GM19438 (cell line): ENCODE results near the gene FAM227B.
"Not testable (repeated sequence)": the region's sequence is repeated elsewhere in the genome, so short reads cannot be mapped to it uniquely, and the experiment has no call there.

Experiments used
- ATAC-seq: cut with Tn5 transposase; IDR thresholded peaks from one replicate; pipeline ENCODE4 v1.9.1; 2021; ENCODE audit warnings: low read depth; ENCODE audit not compliant: unreplicated experiment

Gene FAM227B

DNA sequence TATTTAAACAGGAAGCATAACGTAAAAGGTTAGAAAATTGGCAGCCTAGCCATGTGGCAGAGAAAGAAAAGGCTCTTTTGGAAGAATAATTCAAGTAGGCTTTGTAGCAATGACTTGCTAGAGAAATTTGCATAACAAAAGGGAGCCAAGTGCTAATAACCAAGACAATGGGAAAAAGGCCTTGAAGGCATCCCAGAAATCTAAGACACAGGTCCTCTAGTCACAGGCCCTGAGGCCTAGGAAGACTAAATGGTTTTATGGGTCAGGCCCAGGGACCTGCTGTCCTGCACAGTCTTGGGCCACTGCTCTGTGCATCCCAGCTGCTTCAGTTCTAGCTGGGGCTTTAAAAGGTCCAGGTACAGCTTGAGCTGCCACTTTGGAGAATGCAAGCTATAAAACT is 119.0 kb downstream of the FAM227B start:
- ATAC-seq, result no peak

DNA sequence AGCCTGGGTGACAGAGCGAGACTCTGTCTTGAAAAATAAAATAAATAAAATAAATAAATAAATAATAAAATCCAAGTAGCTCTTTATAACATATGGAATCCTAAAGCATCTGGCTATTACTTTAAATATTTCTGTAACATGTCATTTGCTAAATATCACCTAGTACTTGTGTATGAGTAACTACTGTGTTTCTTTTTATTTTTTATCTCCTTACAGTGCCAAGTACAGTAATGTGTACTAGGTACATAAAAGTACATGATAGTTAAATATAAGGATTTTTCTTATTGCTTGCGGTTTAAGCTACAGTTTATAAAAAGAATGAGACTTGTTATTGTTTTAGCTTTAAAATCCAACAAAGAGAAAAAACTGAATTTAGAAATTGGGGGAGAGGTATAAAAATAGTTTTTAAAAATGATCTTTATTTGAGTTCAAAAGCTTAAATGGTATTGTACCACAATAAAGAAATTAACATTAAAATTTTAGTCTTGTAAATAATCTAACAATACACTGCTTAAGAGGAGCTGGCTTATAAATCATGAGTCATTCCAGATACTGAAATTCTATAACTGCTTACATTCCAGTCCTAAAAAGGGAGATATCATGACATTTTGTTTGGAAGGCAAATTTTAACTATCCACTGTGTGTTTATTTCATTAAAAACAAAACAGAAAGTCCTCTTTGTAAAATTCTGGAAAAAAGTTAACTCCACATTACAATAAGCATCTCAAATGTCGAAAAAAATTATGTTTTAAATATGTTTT is 124.4 kb downstream of the FAM227B start:
- no peak for ATAC-seq

DNA sequence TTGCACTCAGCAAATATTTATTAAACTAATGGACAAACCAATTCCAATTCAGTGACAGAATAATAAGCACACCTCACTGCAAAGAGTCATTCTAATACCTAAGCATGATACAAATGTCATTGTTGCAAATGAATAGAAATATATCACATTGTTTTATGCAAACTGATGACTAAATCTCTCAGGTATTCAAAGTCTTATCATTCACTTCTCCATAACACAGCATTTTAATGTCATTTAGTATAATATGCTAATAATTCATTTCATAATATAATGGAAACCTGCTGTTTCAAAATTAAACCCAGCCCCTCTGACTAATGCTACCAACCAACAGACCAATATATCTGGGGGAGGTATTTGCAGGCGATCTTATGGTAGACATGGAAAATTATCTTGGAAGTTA is 125.8 kb downstream of the FAM227B start:
- ATAC-seq, result no peak

DNA sequence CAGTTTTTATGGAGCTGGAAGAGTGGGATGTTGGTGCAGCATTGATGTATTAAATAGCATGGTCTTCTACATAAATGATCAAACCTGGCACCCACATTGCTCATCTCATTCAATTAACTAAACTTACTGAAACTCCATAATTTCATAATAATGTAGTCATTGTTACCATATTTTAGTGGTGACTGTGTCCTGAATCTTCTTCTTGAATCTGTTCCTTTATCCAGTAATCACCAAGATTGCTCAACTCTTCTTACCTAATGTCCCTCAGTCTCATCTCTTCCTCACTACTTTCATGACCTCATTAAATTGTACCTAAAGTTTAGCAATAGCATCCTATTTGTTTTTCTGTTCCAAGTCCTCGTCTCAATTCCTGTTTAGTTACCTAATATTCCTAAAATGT is 127.8 kb downstream of the FAM227B start:
- ATAC-seq, result no peak

DNA sequence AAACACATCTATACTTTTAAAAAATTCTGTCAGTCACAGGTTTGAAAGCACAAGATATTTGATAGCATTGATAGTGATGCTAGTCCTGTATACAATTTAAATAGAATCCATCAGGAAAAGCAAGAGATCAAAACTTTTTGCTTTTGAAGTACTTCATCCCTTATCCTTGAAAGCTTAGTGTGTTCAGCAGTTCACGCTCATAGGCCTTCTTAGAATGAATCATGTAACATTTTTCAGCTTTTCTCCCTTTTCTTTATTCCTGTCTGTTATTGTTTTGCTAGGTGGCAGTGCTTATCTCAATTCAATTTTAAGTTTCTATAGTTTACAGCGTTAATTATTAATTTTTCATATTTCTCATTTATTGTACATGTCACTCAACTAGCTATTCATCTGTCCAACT is 128.5 kb downstream of the FAM227B start:
- no peak for ATAC-seq

DNA sequence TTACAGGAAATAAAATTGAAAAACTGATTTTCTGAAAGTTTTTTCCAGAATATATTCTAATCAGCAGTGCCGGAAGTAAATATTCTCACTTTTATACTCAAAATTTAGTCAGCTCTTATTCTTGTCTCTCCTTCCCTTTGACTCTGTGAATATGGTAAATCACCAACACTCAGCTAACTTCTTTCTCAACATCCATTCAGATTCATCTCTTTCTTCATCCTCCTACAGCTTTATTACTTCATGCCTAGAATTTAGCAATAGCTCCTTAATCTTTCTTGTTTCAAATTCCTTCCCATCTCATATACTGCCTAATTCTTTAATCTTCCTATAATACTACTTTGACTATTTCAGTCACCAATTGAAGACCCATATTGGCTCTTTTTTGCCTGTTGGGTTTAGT is 129.7 kb downstream of the FAM227B start:
- no peak for ATAC-seq

DNA sequence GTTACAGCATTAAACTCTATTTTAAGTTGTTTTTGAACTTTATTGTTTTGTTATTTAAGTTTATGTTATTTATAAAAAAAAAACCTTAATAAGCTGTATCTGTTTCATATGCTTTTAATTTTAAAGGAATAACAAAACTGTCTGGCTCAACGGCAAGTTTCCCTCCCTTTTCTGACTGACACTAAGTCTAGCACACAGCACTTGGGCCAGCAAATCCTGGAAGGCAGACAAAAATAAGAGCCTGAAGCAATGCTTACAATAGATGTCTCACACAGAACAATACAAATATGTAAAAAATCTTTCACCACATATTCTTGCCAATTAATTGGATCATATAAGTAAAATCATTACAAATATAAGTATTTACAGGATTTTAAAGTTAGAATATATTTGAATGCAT is 135.2 kb downstream of the FAM227B start:
- ATAC-seq, result not testable (repeated sequence)

DNA sequence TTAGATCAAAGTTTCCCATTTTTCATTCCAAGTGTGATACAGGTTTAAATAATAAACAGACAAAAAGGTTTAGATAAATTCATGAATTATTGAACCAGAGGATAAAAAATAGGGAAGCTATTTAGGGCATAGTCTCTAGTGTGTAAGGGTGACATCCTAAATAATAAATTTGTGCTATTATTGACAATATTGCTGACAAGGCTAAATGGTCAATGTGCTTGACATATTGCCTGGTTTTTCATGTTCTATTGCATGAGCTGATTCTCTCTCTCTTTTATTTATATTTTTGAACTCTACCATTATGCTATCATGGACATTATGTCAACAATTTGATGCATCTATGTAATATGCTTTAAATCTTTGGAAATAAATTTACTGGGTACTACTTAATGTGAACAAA is 141.6 kb downstream of the FAM227B start:
- not testable (repeated sequence) for ATAC-seq

DNA sequence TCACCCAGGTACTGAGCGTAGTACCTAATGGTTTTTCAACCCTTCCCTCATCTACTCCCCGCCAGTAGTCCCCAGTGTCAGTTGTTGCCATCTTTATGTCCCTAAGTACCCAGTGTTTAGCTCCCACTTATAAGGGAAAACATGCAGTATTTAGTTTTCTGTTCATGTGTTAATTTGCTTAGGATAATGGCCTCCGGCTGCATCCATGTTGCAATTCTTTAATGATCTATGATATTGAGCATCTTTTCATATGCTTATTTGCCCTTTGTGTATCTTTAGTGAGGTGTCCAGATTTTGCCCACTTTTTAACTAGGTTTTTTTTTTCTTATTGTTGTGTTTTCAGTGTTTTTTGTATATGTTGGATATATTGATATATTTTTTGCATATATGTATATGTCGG is 142.6 kb downstream of the FAM227B start:
- not testable (repeated sequence) for ATAC-seq

DNA sequence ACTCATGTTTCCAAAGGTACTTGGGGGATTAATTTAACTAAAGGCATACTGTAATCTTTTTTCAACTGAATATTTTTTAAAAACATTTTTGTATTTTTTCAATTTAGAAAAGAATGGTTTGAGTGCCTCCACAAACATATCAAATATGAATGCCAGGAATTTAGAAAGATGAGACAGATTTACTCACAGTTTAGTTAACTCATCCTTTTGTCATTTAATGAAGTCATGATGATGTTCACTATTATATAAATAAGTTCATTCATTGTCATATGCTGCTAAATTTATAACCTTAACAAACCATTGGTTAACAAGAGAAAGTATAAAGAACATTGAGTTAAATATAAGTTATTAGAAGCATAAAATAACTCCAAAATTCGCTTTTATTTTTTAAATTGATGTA is 147.6 kb downstream of the FAM227B start:
- no peak for ATAC-seq

DNA sequence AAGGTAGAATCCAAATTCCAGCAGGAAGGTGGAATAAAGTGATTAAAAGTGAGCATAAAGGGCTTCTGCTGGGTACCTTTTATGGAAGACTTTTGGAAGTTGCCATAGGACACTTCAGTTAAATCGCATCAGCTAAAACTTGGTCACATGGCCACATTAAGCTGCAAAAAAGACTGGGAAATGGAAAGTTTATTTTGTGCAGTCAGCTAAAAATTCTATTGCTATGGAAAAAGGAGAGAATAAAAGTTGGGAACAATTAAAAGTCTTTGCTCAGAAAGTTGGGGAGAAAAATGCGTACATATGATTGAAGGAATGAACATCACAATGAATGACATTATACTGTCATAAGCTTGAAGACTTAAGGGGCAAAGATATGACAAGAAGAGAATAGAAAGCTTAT is 148.3 kb downstream of the FAM227B start:
- no peak for ATAC-seq

DNA sequence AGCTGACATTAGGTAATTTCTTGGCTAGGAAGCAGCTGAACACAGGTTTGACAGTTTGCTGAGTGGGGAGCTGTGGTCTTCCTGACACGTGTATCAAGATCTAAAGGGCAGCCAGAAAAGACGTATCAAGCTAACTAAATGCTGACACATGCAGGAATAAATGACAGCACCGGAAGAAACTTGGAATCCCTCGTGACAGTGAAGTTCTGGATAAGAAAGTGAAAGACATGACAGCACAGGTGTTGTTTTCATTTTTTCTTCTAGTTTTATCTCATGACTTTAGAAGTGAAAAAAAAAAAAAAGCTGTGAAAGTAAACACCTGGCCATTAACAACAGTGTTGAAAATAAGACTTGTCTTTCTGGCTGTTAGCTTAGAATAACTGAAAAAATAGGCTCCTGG is 148.9 kb downstream of the FAM227B start:
- ATAC-seq, result no peak

DNA sequence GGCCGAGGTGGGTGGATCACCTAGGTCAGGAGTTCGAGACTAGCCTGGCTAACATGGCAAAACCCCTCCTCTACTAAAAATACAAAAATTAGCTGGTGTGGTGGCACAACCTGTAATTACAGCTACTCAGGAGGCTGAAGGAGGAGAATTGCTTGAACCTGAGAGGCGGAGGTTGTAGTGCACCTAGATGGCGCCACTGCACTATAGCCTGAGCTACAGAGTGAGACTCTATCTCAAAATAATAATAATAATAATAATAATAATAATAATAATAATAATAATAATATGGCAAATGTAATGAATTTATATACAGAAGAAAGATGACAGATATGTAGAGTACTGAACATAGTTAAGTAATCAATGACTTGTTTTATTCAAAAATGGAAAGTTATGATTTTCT is 149.4 kb downstream of the FAM227B start:
- not testable (repeated sequence) for ATAC-seq

DNA sequence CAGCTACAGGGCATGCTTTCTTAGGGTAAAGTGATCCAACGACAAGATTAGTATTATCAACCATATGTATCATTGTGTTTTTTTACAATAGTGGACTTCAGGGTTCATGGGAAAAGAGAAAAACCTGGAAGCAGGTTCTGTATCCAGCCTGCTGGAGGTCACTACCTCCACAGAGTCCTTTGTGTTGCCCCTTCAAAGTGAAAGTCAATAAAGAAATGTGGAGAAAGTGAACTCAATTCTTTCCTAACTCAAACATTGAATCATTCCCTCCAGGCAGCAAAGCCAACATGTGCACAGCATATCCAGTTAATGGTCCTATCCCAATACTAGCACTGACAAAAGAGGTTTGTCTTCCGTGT is 152.2 kb downstream of the FAM227B start:
- no peak for ATAC-seq

DNA sequence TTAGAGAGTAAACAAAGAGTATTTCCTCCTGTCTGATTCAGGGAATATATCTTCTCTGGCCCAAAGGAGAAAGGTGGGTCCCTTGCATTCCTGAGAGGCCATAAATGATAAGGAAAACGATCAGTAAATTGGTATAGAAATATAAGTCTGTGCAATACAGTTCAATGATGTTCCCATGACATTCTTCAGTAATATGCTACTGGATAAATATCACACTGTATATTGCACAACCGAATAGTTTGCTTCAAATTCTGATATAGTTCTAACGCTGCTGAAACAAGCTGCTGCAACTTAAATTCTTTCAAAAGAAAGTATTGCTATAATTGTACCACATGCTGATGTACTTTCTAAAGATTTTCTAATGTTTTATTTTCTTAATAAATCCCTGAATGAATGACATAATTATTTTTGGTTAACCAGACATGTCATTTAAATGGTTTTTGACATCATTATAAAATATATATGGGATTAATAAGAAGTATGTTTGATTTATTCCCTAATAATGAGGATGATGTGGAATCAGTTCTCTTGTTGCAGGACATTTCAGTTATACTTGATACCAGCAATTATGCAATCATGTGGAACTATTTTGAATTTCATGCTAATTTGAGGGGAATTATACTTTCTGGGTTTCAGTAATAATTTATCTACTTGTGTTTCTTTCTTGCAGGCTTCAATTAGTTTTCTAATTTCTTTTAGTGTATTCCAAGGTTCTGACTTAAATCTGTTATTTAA is 152.7 kb downstream of the FAM227B start:
- no peak for ATAC-seq

DNA sequence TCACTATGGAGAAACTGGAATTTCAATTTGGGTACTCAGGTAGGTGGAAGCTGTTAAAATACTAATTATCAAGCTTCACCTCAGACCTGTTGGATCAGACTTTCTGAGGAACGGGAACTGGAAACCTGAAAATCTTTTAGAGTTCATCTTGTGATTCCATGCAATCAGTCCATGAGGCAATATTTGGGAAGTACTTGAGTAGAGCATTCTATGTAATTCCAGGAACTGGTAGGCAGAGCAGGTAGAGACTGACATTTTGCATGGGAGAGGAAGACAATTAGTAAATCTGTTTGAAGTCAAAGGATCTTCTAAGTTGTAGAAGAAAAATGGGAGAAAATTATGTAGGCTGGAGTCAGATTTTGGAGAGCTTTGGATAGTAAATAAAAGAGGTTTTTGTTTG is 154.5 kb downstream of the FAM227B start:
- ATAC-seq, result no peak

DNA sequence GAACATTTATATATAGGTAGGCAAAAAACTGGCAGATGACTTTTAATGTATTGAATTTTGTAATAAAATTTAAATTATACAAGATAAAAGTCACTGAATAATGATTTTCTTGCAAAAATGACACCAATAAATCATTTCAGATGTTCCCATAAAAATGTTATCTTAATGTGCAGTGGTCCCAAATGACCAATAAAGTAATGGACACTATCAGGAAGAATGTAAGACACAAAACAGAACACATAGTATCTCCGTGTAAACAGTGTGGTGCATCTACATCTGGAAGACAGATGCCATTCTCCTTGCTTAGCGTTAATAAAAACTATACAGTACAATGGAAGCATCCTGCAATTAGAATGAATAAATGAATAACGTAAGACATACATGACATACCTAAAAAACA is 156.1 kb downstream of the FAM227B start:
- ATAC-seq, result no peak

DNA sequence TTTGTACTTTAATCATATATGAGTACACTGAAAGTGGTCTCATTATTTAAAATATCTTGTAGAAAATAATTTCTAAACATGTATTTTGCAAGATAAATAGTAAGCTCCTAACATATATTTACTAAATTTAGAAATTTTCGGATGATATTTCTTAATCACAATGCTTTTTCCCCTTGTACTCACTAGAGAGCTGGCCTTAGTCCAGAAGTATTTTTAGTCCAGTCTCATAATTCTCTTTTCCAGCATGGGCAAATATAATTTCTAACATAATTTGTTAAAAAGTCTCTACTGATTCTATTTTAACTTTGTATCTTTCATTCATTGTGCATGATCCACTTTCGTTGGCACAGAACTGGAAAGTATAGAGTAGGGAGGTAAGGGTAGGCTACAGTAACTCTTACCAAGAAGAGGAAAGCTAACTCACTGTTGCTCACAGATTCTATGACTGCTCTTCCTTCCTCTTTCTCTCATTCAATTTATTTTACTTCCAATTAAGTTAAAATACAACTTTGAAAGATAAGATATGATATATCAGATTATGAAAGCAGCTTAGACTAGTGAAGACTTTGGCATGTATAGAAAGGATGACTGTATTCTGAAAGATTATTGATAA is 158.3 kb downstream of the FAM227B start:
- no peak for ATAC-seq

DNA sequence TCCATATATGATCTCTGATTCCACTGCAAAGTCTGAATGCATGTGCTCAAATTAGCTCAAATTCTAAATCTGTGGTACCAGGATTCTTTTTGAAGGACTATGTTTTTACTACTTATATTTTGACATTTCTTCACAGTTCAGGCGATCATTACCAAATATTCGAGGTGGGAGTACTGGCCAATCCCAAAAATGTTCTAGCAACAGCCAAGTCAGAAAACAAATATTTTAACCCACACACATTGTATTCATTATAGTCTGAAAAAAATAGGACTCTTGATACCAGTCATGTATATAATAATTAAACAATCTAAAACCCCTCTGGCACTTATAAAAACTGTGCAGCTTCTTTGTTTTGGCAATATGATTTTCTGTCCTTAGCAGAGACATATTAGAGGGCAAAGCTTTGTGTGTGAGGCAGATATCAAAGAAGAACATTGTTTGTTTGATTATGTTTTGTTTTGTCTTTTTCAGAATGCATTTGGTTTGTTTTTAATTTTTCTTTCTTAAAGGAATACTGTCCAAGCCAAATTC is 160.1 kb downstream of the FAM227B start:
- no peak for ATAC-seq

DNA sequence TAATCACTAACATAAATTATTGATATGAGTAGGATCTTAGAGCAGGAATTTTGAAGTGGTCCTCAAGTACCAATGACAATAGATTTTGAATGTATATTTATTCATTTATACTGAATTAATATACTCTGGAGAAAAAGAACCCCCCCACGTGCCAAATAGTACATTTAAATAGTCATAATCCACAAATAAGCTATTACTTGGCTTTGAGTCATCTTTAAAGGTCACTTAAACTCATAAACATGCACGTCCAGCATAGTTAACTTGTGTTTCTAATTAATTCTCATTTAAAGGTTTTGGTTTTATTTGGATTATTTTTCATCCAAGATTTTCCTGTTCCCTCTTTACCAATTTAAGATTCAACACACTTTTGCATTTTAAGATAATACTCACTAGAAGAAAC is 162.5 kb downstream of the FAM227B start:
- no peak for ATAC-seq

DNA sequence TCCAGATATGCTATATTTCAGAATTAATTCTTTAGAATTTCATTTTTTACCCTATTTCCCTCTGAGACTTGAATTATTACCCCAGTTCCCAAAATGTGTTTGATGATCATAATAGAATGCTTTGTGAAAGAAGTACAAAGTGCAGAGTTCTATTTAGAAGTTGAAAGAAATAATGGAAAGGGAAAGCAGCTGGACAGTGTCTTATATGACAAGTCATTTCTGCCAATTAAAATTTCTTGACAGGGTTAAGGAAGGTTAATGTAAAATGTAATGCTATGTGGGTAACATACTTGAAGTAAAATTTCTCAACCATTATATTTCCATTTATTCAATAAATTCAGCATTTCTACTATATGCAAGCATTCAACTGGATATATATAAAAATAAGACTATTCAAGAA is 164.5 kb downstream of the FAM227B start:
- ATAC-seq, result no peak

DNA sequence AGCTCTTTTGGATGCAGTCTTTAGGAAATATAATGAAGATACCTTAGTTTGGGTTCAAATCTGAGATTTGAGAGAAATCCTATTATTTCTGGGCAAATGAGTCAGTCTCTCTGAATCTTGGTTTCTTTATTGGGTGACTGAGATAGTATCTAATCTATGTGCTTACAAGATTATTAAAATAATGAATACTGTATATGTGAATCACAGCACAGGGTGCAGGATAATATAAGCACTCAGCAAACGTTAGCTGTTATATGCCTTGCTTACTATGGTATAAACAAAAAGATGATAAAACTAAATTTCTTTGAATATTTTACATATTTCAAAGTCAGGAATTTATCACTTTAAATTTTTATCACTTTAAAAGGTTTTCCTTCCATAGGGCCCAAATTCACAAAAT is 168.0 kb downstream of the FAM227B start:
- ATAC-seq, result no peak
